Measurements from ENCODE around the gene AOAH.

DNA sequence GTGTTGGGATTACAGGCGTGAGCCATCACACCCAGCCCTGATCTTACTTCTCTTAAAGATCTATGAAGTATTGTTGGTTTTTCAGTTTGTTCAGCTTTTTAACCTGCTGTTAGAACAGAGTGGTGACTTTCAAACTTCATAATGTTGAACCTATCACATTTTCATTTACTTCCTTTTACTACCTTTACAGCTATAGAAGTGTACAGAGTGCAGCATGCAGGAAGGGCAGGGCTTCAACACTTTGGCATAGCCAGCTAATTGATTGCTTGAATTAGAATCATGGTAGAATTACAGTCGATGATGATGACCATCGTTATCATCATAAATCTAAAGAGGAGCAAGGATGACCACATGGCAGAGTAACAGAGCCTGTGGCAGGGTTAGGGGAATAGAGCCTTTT lies 55.5 kb downstream of the AOAH start:
- TF ChIP-seq, protein P1, sequence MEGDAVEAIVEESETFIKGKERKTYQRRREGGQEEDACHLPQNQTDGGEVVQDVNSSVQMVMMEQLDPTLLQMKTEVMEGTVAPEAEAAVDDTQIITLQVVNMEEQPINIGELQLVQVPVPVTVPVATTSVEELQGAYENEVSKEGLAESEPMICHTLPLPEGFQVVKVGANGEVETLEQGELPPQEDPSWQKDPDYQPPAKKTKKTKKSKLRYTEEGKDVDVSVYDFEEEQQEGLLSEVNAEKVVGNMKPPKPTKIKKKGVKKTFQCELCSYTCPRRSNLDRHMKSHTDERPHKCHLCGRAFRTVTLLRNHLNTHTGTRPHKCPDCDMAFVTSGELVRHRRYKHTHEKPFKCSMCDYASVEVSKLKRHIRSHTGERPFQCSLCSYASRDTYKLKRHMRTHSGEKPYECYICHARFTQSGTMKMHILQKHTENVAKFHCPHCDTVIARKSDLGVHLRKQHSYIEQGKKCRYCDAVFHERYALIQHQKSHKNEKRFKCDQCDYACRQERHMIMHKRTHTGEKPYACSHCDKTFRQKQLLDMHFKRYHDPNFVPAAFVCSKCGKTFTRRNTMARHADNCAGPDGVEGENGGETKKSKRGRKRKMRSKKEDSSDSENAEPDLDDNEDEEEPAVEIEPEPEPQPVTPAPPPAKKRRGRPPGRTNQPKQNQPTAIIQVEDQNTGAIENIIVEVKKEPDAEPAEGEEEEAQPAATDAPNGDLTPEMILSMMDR (IDR thresholded peaks at IDR 0.05; ENCODE audit: low read length): no peak
- TF ChIP-seq EZH2 (optimal IDR thresholded peaks at IDR 0.05; ENCODE audit: low read depth, low read length): no peak
